D341Med (cell line): ENCODE results near the gene DCST1.
A peak's percentile ranks its signal among the peaks of the same experiment; 100 is the strongest.

Source experiments
- DNase-seq: peaks from one replicate; pipeline ENCODE4 v3.0.0; 2012; ENCODE audit warnings: low spot score

The DCST1 gene

GRCh38 chr1:155001675-155002463 lies 31.8 kb upstream of the DCST1 start:
- DNase-seq: peak; percentile 99

GRCh38 chr1:155002464-155003226 lies 31.0 kb upstream of the DCST1 start, which contains the start of gene ZBTB7B:
Gene ZBTB7B (plus strand): TSS chr1:155002802. CDS start chr1:155014661, 11,859 bp downstream.
- DNase-seq: no peak

GRCh38 chr1:155003227-155003765 lies 30.3 kb upstream of the DCST1 start:
- peak; percentile 56 for DNase-seq

GRCh38 chr1:155003766-155004351 lies 29.8 kb upstream of the DCST1 start:
- no peak for DNase-seq

GRCh38 chr1:155004352-155005075 lies 29.1 kb upstream of the DCST1 start:
- DNase-seq: no peak

GRCh38 chr1:155005076-155006011 lies 28.3 kb upstream of the DCST1 start:
- DNase-seq: no peak

GRCh38 chr1:155006601-155007101 lies 27.0 kb upstream of the DCST1 start:
- no peak for DNase-seq

- DNase-seq: no peak
These were observed 26.3 kb upstream of the DCST1 start for GRCh38 chr1:155007251-155007828.

GRCh38 chr1:155008015-155008941 lies 25.3 kb upstream of the DCST1 start:
- DNase-seq: no peak

GRCh38 chr1:155009221-155009711 lies 24.4 kb upstream of the DCST1 start:
- DNase-seq: no peak

- DNase-seq: no peak
These were observed 23.9 kb upstream of the DCST1 start for GRCh38 chr1:155009742-155010141.

GRCh38 chr1:155010211-155010918 lies 23.3 kb upstream of the DCST1 start:
- DNase-seq: no peak

- DNase-seq: peak; percentile 61
These were observed 22.6 kb upstream of the DCST1 start for GRCh38 chr1:155011004-155011416.

GRCh38 chr1:155011437-155012025 lies 22.1 kb upstream of the DCST1 start:
- no peak for DNase-seq

- peak; percentile 96 for DNase-seq
These were observed 21.5 kb upstream of the DCST1 start for GRCh38 chr1:155012026-155012546.

GRCh38 chr1:155012776-155013602 lies 20.6 kb upstream of the DCST1 start:
- no peak for DNase-seq

- DNase-seq: no peak
These were observed 20.0 kb upstream of the DCST1 start for GRCh38 chr1:155013632-155014031.
